GM21515 (cell line): ENCODE data around the gene PSMB11.

Experiments used
- ATAC-seq: cut with Tn5 transposase; IDR thresholded peaks from one replicate; pipeline ENCODE4 v1.9.1; 2021; ENCODE audit not compliant: unreplicated experiment

Gene PSMB11

GRCh38 chr14:23057757-23058653 is 16.0 kb downstream of the PSMB11 start:
- peak; percentile 62 for ATAC-seq

DNA sequence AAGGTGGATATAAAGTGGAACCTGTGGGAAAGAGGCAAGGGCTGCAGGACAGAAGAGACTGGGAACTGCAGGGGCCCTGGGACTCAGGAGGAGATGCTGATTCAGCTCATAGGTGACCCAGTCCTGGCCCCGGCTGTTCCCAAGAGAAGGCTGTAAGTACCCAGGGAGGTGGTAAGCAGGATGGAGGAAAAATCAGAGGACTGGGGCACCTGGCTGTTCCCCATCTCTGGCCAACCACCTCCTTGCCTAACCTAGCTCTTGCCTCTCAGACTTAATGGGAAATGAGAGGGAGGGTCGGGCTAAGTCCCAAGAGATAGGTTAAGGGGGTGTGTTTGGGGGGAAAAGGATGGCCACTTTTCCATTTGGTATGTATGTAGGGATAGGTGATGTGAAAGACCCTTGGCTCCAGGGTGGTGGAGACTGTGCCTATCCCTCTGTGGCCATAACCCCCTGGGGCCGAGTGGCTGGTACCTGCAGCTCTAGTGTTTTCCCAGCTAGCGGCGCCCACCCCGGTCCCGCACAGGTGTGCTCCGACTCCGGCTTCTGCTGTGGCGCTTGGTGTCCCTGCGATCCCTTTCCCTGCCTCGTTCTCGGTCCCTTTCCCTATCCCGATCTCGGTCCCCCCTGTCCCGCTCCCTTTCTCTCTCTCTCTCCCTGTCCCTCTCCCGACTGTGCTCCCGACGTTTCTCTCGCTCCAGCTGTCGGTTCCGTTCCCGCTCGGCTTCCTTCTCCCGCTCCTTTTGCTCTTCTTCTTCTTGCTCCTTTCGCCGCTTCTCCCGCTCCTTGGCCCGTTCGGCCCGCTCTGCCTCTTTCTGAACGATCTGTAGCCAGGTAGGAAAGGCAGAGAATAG is 16.9 kb downstream of the PSMB11 start:
- ATAC-seq = no peak

GRCh38 chr14:23060536-23061260 is 18.7 kb downstream of the PSMB11 start:
- ATAC-seq = no peak

DNA sequence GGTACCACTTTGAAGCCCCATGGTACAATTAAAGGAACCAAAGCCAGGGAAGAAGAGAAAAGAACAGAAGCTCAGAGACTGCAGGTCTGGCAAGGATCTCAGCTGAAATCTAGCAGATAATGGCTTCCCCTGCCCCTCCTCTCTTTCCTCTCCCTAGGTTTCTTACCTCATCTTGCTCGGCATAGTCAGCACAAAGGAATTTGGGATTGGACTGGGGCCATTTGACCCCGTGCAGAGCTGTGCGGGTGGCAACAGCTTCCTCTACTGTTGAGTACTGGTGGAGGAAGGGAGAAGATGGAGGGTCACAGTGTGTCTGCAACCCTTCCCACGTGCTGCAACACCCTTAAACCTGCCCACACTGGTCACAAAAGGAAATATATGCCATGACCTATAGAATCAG is 20.0 kb downstream of the PSMB11 start:
- no peak for ATAC-seq

DNA sequence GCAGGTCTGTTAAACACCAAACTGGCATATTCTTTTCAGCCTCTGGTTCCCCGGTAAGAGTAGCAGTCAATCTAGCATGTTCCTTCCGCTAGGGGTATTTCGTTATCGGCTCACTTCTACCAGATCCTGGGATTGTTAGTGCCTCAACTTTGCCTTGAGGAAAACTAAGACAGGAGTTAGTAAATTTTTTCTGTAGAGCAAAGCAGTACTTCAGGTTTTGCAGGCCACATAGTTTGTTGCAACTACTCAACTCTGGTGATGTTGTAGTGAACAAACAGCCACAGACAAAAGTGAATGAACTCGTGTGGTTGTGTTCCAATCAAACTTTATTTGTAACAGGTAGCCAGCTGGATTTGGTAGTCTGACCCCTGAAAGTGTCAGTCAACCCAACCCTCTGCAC is 21.6 kb downstream of the PSMB11 start:
- ATAC-seq = no peak

DNA sequence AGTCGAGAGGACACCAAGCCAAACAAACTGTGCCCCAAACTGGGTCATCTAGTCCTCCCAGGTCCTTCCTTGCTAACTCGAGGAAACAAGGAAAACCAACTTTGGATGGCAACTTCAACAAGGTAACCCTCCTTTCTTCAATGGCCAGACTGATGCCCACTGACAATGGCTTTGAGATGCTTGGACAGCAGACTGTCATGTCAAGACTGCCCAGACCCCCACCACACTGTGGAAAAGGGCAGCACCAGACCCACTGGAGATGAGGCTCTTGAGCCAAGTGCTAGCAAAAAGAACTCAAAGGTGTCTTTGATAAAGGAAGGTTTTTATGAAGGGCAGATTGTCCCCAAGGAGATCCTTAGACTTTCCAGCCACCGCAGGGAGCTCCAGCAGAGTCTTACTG is 24.4 kb downstream of the PSMB11 start:
- ATAC-seq = no peak

DNA sequence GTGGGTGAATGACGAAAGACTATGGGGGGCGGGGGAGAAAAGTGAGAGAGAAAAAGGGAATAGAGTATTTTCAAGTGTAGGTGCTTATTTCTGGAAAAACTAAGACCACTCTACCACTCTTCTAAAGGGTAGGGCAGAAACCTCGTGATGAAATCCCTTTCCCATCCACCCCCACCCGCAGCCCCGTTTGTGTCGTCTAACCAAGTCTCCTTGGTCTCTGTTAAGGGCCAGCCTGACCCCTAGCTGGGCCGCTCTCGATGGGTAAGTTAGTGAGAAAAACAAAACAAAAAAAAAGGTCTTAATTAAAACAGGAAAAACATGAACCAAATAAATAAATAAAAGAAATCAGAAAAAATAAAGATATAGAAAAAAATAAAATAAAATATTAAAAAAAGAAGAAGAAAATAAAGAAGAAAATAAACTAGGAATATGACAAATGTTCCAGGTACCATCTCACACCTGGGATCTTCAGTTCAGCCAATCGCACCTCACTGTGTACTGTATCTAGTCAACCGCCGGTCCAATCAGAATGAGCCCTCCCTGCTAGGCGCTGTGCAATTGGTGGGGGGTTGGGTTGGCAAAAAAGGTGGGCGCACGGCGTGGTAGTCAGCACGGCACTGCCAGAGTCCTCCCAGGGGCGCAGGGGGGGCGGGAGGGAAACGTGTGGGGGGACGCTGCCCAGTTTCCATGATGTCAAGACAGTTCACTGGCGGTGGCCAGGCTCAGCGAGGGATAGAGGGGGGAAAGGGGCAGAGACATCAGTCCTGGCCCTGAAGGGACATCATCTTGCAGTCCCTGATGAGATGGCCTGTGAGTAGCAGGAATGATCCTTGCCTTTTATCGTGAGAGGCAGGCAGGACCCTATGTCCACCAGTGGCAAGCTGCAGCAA is 25.1 kb downstream of the PSMB11 start:
- ATAC-seq = no peak

DNA sequence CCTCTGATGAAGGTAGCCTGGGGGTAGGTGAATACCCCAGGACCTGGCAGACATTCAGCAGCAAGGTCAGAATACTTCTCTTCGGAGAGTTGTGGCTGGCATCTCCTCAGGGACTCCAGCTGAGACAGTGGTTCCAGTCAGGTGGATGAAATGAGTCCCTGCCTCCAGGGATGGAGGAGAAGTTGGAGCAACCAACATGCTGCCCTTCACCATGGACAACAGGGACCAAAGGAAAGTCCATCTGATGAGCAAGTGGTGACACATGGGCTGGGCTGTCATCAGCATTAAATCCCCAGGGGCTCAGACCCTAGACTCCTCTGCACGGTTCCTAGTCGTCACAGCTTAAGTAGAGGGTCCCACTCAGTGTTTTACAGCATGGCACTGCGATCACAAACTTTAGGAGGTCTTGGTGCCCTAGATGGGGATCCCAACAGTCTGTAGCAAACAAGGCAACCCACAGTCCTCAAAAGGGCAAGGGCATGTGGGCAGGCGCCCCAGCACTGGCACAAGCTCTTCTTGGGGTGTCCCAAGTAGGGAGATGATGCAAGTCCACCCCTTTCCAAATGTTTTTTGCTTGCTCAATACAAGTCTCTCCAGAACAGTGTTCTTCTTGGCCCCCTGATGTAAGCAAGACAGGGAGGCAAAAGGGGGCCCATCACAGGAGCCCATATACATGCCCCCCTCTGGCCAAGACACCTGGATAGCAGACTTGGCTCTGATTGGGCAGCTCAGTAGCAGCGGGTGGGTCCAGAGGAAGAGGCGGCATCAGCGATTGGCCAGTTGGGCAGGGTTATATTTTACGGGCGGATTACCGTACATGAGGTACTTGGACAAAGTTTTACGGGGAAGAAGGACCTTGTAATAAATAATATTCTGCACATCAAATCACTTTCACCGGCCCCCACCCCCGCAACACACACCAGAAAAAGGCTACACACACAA is 26.1 kb downstream of the PSMB11 start:
- ATAC-seq = no peak

GRCh38 chr14:23068789-23069412 is 26.9 kb downstream of the PSMB11 start:
- ATAC-seq = no peak

GRCh38 chr14:23069413-23069806 is 27.4 kb downstream of the PSMB11 start:
- no peak for ATAC-seq

GRCh38 chr14:23070262-23071129 is 28.5 kb downstream of the PSMB11 start:
- ATAC-seq = no peak

GRCh38 chr14:23071244-23071920 is 29.4 kb downstream of the PSMB11 start:
- ATAC-seq = peak; percentile 87

DNA sequence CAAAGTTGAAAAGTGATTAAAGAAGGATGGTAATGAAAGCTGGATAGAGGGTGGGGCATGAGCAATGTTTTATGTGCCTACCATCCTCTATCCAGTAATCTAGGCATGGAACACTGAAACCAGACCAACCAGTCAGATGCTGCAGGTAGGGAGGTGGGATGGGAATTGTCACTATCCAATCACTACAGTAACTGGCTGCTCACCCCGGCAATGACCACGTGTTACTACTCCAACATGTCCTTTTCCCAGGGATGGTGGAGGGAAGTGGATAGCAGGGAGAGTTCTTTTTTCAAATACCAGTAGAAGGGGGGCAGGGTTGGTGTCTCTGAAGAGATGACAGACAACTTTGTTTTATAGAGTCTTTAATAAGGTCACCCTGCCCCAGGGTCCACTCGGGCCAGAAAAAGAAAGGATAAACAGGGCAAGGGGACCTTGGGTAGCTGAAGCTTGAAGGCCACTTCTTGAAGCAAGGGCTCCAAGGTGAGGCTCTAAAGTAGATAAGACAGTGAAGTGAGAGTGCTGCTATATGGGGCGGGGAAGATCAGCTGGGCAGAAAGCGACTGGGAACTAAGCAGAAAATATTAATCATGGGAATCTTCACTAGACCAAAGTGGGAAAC is 30.0 kb downstream of the PSMB11 start:
- ATAC-seq = no peak

- no peak for ATAC-seq
Observed at GRCh38 chr14:23074906-23075305, 32.9 kb downstream of the PSMB11 start.

DNA sequence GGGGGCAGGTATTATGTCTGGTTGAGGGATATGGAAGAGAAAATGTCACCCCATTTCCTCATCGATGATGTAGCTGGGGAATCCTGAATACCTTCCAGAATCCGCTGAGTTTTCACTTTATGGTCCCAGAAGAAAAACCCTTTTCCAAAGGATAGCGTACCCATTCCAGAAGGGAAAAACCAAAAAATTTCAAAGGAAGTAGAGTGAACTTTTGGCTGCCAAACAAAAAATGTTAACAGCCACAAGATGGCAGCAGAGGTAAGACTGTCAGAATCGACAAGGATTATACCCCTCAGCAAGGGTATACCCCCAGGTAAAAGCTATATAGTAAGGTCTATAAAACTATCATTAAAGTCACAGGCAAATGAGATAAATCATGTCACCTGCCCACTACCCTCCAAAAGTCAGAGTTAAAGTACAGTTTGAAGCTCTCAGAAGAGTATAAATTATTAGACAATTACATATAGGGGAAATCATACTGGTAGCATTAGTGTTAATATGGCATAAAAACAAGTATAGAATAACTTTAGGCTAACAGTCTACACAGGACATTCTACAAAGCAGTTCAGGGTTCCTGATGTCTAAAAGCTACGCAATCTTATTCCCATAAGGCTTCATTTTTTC is 34.9 kb downstream of the PSMB11 start:
- ATAC-seq = no peak

- no peak for ATAC-seq
Observed at GRCh38 chr14:23077962-23078361, 36.0 kb downstream of the PSMB11 start.
